GM18951 (cell line): ENCODE data around the gene HDAC4.

Experiments used
- POLR2A ChIP-seq: IDR thresholded peaks from 4 replicates; pipeline ENCODE4 v1.6.1; 2011; ENCODE audit warnings: mild to moderate bottlenecking; ENCODE audit not compliant: insufficient read length, insufficient read depth; ENCODE audit errors: extremely low read depth
- in situ Hi-C: fragments of 300-500 bp; cut with MboI; formaldehyde crosslinking; loops from one replicate; pipeline ENCODE4 v1.12.0; 2022; ENCODE audit warnings: low sequenced_read_pairs, mixed read lengths, inconsistent platforms; ENCODE audit not compliant: unreplicated experiment

The HDAC4 gene

GRCh38 chr2:239213643-239214101, 187.1 kb downstream of the HDAC4 start:
- TF ChIP-seq POLR2A: no peak
- in situ Hi-C loops: no loop called here

- in situ Hi-C loops: no loop called here
- no peak for TF ChIP-seq POLR2A
These were observed 187.7 kb downstream of the HDAC4 start for GRCh38 chr2:239212929-239213642.

- in situ Hi-C loops: no loop called here
- TF ChIP-seq POLR2A: no peak
These were observed 188.5 kb downstream of the HDAC4 start for GRCh38 chr2:239212121-239212928.

GRCh38 chr2:239211396-239212094, 189.3 kb downstream of the HDAC4 start:
- no peak for TF ChIP-seq POLR2A
- in situ Hi-C loops: no loop called here

GRCh38 chr2:239209783-239210182, 191.0 kb downstream of the HDAC4 start:
- in situ Hi-C loops: no loop called here
- no peak for TF ChIP-seq POLR2A

- in situ Hi-C loops: no loop called here
These were observed 192.2 kb downstream of the HDAC4 start for GRCh38 chr2:239208465-239209180.

GRCh38 chr2:239206851-239207250, 194.0 kb downstream of the HDAC4 start:
- in situ Hi-C loops: no loop called here
- TF ChIP-seq POLR2A: no peak

More at GRCh38 chr2:239208465-239209180, 192.2 kb downstream of the HDAC4 start:
- no peak for TF ChIP-seq POLR2A

GRCh38 chr2:239206042-239206441, 194.8 kb downstream of the HDAC4 start:
- TF ChIP-seq POLR2A: no peak
- in situ Hi-C loops: no loop called here

- TF ChIP-seq POLR2A: no peak
- in situ Hi-C loops: no loop called here
These were observed 195.8 kb downstream of the HDAC4 start for GRCh38 chr2:239204876-239205468.

GRCh38 chr2:239204136-239204875, 196.5 kb downstream of the HDAC4 start:
- no peak for TF ChIP-seq POLR2A
- in situ Hi-C loops: no loop called here

- in situ Hi-C loops: no loop called here
- TF ChIP-seq POLR2A: no peak
These were observed 197.2 kb downstream of the HDAC4 start for GRCh38 chr2:239203443-239204135.
